AG04449 (cell line): ENCODE measurements around the gene ACO1.

Experiments used
- CTCF ChIA-PET: fragments of 350-600 bp; formaldehyde crosslinking; extraction: SDS; loops from one replicate; lab custom pipeline; 2021; ENCODE audit warnings: antibody characterized with exemption; lab: Yijun Ruan, JAX
- POLR2A ChIA-PET: fragments of 400-600, 350-600 bp; formaldehyde crosslinking; extraction: SDS; loops from one replicate; lab custom pipeline; 2020; ENCODE audit warnings: antibody characterized with exemption, inconsistent platforms; lab: Yijun Ruan, JAX
- DNase-seq: peaks from one replicate; pipeline ENCODE4 v3.0.0-alpha.2; 2010; ENCODE audit warnings: low read depth, low spot score
- H3K4me3 ChIP-seq: 2 replicates; pipeline ENCODE4 v1.5.1; 2011; ENCODE audit warnings: low read depth, mild to moderate bottlenecking, control low read depth, low read length
- TF ChIP-seq, protein P1 (sequence below): IDR thresholded peaks from one replicate; pipeline ENCODE4 v1.5.1; 2011; ENCODE audit warnings: mild to moderate bottlenecking, moderate library complexity, low read length, control low read depth, inconsistent platforms; ENCODE audit not compliant: insufficient read depth; ENCODE audit errors: missing control alignments

Gene ACO1

DNA sequence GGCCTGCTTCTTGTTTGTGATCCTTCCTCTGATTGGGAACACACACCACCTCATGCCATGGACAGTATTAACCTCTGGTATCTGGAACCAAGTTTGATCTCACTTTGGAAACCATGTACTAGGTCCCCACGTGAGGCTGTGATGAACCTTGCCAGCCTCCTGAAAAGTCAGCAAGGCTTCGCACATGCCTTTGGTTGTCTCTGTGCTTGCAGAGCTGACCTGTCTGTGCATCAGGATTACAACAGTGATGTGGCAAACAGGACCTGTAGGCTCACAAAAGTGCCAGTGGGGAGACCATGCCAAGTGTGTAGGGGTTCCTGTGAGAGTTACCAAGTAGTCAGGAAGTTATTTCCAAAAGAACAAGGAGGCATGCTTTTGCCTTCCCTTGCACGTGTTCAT lies 1.4 kb downstream of the ACO1 start:
- POLR2A ChIA-PET = interaction anchor here (1.7 kb wide), 1 partner anchor 48 kb away, joined by 5 read pairs; no protein-coding TSS in a partner anchor

DNA sequence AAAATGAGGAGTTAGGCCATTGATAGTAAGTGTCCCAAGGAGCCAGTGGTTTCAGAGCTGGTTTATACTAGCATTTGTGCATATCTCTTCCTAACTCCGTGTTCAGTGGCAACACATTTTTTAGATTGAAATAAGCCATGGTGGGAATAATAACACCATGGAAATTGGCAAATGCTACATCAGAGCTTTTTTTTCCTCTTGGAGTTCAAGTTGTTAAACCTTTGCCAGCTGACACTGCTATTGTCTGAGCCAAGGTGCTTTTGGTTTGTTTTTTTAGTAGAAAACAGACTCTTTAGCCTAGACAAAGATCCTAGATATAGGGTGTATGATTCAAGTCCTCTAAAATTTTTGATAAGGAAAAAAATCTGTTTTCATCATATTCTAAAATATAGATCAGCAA lies 2.8 kb downstream of the ACO1 start:
- no peak overlapping the region for H3K4me3 ChIP-seq
- TF ChIP-seq, protein P1, sequence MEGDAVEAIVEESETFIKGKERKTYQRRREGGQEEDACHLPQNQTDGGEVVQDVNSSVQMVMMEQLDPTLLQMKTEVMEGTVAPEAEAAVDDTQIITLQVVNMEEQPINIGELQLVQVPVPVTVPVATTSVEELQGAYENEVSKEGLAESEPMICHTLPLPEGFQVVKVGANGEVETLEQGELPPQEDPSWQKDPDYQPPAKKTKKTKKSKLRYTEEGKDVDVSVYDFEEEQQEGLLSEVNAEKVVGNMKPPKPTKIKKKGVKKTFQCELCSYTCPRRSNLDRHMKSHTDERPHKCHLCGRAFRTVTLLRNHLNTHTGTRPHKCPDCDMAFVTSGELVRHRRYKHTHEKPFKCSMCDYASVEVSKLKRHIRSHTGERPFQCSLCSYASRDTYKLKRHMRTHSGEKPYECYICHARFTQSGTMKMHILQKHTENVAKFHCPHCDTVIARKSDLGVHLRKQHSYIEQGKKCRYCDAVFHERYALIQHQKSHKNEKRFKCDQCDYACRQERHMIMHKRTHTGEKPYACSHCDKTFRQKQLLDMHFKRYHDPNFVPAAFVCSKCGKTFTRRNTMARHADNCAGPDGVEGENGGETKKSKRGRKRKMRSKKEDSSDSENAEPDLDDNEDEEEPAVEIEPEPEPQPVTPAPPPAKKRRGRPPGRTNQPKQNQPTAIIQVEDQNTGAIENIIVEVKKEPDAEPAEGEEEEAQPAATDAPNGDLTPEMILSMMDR = no peak
- ChIA-PET CTCF (interaction anchor here (1.3 to 7.5 kb wide), 6 partner anchors 8 to 581 kb away, joined by 4 to 210 read pairs (median 6); no protein-coding TSS in a partner anchor), POLR2A (no interaction called here)
- no peak for DNase-seq

More for the DNA sequence above, 1.4 kb downstream of the ACO1 start:
- H3K4me3 ChIP-seq = peak overlapping the region; percentile 85
- TF ChIP-seq, protein P1 = no peak
- CTCF ChIA-PET = interaction anchor here (0.6 to 7.5 kb wide), 13 partner anchors 9 to 583 kb away, joined by 3 to 210 read pairs (median 6); partner anchors contain the start of genes NDUFB6 and RIGI
- DNase-seq = no peak

DNA sequence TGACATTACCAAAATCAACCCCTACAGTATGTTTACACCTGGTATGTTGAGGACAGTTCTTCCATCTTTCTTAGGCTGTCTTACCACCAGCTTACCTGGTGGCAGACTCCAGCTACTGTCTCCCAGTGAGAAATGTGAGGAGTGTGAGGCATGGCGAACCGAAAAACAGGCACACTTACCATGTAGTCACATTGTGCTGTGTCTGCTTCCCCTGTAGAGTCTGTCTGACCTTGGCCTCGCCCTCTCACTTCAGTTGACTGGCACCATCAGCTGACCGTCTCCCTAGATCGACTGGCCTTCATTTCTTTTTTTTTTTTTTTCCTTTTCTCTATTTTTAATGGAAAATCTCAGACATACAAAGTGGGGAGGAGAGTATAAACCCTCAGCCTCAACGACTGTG lies 4.9 kb downstream of the ACO1 start:
- TF ChIP-seq, protein P1 = no peak
- CTCF ChIA-PET = interaction anchor here (0.8 to 2.4 kb wide), 3 partner anchors 10 to 192 kb away, joined by 3 to 16 read pairs (median 5); no protein-coding TSS in a partner anchor
- H3K4me3 ChIP-seq = no peak overlapping the region
- POLR2A ChIA-PET = no interaction called here
- DNase-seq = no peak

DNA sequence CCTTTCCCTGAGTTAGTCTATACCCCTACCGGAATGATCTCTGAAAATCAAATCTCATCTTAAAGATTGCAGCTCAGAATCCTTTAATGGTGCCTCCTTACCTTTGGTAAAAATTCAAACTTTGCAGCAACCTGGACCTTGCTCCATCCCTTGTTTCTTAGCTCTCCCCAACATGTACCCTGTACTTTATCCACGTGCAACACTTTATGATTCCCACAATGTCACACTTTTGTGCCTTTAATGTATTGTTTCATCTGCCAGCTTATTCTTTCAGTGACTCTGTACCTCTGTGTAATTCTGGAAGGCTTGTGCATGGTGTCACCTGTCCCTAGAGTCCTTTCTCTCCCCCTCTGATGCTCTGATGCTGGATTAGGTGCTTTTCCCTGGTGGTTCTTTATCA lies 9.5 kb downstream of the ACO1 start:
- POLR2A ChIA-PET = interaction anchor here (2.7 kb wide), 1 partner anchor 9 kb away, joined by 12 read pairs; the partner anchor contains the start of gene ACO1
- no peak overlapping the region for H3K4me3 ChIP-seq
- CTCF ChIA-PET = interaction anchor here (1.5 to 7.2 kb wide), 5 partner anchors 10 to 186 kb away, joined by 5 to 52 read pairs (median 15); partner anchors contain the start of gene ACO1
- no peak for DNase-seq
- TF ChIP-seq, protein P1 = no peak

DNA sequence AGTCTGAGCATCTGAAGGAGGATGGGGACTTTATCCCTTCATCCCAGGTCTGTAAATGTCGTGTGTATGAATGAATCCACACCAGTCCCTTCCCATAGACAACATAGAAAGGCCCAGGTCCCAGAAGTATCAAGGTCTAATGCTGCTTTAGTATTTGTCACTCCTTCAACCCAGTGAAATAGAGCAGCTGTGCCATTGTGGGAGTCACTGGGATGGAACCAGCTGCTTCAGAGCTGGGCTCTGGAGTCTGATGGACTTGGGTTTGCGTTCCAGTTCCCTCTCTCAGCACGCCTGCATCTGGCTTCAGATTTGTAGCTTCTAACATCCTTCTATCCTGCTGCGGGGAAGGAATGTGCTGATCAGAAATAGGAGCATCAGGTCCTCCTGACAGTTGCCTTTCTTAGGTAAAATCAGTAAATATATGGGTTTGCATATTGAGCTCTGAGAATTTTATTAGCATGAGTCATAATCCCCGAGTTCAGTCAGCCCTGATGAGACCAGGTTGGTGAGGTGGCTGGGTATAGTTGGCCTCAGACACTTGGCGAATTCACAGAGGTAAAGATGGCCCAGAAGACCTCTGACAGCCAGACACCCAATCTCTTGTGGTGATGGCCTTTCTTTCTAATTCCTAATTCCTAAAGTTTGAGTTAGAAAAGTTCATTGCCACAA lies 10.1 kb downstream of the ACO1 start:
- DNase-seq = no peak
- ChIA-PET CTCF (interaction anchor here (0.9 to 7.2 kb wide), 8 partner anchors 8 to 186 kb away, joined by 3 to 52 read pairs (median 6); partner anchors contain the start of gene ACO1), POLR2A (interaction anchor here (2.7 kb wide), 1 partner anchor 10 kb away, joined by 12 read pairs; the partner anchor contains the start of gene ACO1)
- TF ChIP-seq, protein P1 = no peak
- H3K4me3 ChIP-seq = no peak overlapping the region
